OCI-LY7 (cell line): Measurements from ENCODE around the gene POLR2E. TPM values are rescaled to one million over a fixed set of nuclear protein-coding genes. Genes with fewer than 3 reads are reported as not detected.

Experiments used
- BruUV-seq: library from RNA; stranded (reverse); fragments of 400-500 nt; replicated peaks from 2 replicates; lab custom pipeline; 2021; lab: Mats Ljungman, UMichigan
- CTCF ChIA-PET: fragments of 300-600 bp; sonication (Branson Sonifier 250); formaldehyde crosslinking; loops from one replicate; lab custom pipeline; 2022; ENCODE audit warnings: antibody characterized with exemption; ENCODE audit not compliant: unreplicated experiment; lab: Charles Lee
- POLR2A ChIA-PET: fragments of 300-600 bp; sonication (Branson Sonifier 250); formaldehyde crosslinking; loops from one replicate; lab custom pipeline; 2022; ENCODE audit warnings: antibody characterized with exemption; lab: Charles Lee
- DNase-seq: peaks from one replicate; pipeline ENCODE4 v3.0.0-alpha.2; 2015; ENCODE audit warnings: low spot score
- H2AFZ ChIP-seq: fragments of 200-600 bp; sonication (generic), shearing (Covaris generic); 2 replicates; pipeline ENCODE4 v1.6.1; 2014; ENCODE audit warnings: mild to moderate bottlenecking, antibody characterized with exemption, low read length, moderate library complexity
- H3K27ac ChIP-seq: fragments of 200-600 bp; sonication (generic); 2 replicates; pipeline ENCODE4 v1.5.1; 2014; ENCODE audit warnings: mixed run types, low read depth, mild to moderate bottlenecking, moderate library complexity, low read length, inconsistent platforms; ENCODE audit not compliant: poor library complexity, severe bottlenecking
- H3K36me3 ChIP-seq: fragments of 200-600 bp; sonication (generic); 2 replicates; pipeline ENCODE4 v1.6.1; 2014; ENCODE audit warnings: mild to moderate bottlenecking, antibody characterized with exemption, low read length, moderate library complexity, mixed read lengths; ENCODE audit not compliant: insufficient read depth
- H3K4me1 ChIP-seq: fragments of 200-600 bp; sonication (generic); 2 replicates; pipeline ENCODE4 v1.5.1; 2014; ENCODE audit warnings: mild to moderate bottlenecking, low read length; ENCODE audit not compliant: insufficient read depth, poor library complexity, severe bottlenecking
- H3K4me2 ChIP-seq: fragments of 200-600 bp; sonication (generic); 2 replicates; pipeline ENCODE4 v1.6.1; 2014; ENCODE audit warnings: mild to moderate bottlenecking, low read length
- H3K4me3 ChIP-seq: fragments of 200-600 bp; sonication (generic); 2 replicates; pipeline ENCODE4 v1.5.1; 2014; ENCODE audit warnings: mild to moderate bottlenecking, low read depth, low read length; ENCODE audit not compliant: poor library complexity, severe bottlenecking
- H3K79me2 ChIP-seq: fragments of 200-600 bp; sonication (generic); 2 replicates; pipeline ENCODE4 v1.6.1; 2016; ENCODE audit warnings: low read depth, mild to moderate bottlenecking, low read length, moderate library complexity, mixed read lengths; ENCODE audit not compliant: insufficient read depth
- H3K9me2 ChIP-seq: fragments of 200-600 bp; sonication (generic); 2 replicates; pipeline ENCODE4 v1.6.1; 2016; ENCODE audit warnings: mild to moderate bottlenecking, low read length, mixed read lengths; ENCODE audit not compliant: insufficient read depth
- H3K9me3 ChIP-seq: fragments of 200-600 bp; sonication (generic); 2 replicates; pipeline ENCODE4 v1.6.1; 2014; ENCODE audit warnings: mild to moderate bottlenecking, mixed run types, low read length, mixed read lengths
- H4K20me1 ChIP-seq: fragments of 200-600 bp; sonication (generic); 2 replicates; pipeline ENCODE4 v1.6.1; 2014; ENCODE audit warnings: mild to moderate bottlenecking, antibody characterized with exemption, low read length, moderate library complexity, mixed read lengths; ENCODE audit not compliant: insufficient read depth
- EZH2phosphoT487 ChIP-seq: fragments of 200-600 bp; sonication (generic); IDR thresholded peaks from 2 replicates; pipeline ENCODE4 v1.6.1; 2018; ENCODE audit warnings: low read depth, borderline replicate concordance, mild to moderate bottlenecking, mixed run types, antibody characterized with exemption, low read length, moderate library complexity, mixed read lengths
- intact Hi-C: fragments of 100-400 bp; cut with micrococcal nuclease; formaldehyde crosslinking; loops from one replicate; pipeline ENCODE4 v1.10.0; 2022; ENCODE audit not compliant: unreplicated experiment
- total RNA-seq, 2 experiments: library from RNA; depleted of rRNA in 1 of 2; stranded (reverse); fragments of >200 nt in 1 of 2; shearing (Covaris generic) in 1 of 2; gene quantifications; 2 replicates each; pipeline ENCODE4 v1.2.3, GENCODE V29; 2014 to 2022
- TF ChIP-seq, protein P1 (sequence below): fragments of 200-600 bp; sonication (generic); conservative IDR thresholded peaks from 2 replicates; pipeline ENCODE4 v1.5.1; 2014; ENCODE audit warnings: mild to moderate bottlenecking, antibody characterized with exemption, low read length, moderate library complexity, mixed read lengths

Gene POLR2E
- total RNA-seq, 2 experiments from 2014 or later: 153 to 193 TPM

DNA sequence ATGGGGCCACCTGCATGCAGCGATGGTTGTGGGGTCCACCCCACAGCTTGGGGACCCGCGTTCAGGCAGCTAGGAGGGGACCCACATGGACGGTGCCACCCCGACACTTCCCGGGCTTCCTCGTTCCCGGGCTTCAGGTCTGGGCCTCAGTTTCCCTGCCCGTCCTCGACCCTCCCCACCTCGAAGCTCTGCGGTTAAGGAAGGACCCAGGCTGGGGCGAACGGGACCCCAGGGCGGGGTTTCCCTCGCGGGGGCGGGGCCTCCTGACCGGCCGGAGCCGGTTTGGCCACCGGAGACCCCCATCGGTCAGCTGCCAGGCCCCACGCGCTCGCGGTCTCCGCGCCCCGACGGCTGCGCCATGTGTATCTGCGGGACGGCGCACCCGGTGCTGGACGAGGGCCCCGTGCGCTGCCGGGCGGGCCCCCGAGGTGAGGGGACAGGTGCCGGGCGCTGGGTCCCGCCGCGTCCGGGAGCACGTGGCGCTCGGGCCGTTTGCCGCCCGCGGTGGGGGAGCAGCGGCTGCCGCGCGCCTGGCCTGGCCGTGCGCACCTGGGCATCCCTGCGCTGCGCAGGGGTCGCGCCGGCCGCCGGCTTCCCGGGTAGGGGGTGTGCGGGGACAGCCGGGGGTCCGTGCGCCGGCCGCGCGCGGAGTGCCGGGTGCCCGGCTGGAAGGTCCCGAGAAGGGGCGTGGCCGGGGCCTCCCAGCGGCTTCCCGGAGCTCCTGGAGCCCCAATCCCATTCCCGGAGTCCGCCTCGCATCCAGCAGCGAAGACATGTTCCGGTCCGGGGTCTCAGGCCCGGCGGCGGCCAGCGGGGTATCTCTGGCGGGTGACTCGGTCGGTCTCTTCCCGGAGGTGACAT, 24.0 kb downstream of the POLR2E start:
- Histone ChIP-seq H3K27ac (no peak overlapping the region), H4K20me1 (no peaks in the 10 kb centered on the region), H3K36me3 (peaks cover 68% of the 10 kb centered on the region), H3K9me3 (no peaks in the 10 kb centered on the region), H3K4me3 (no peak overlapping the region), H3K79me2 (peaks cover 32% of the 10 kb centered on the region), H3K4me2 (no peak overlapping the region), H2AFZ (no peak overlapping the region), H3K4me1 (peaks cover 53% of the 10 kb centered on the region), H3K9me2 (no peaks in the 10 kb centered on the region)
- no TSS peak for BruUV-seq
- CTCF ChIA-PET: no interaction called here
- POLR2A ChIA-PET: no interaction called here
- intact Hi-C loops: no loop called here
- DNase-seq: no peak
- TF ChIP-seq, protein P1, sequence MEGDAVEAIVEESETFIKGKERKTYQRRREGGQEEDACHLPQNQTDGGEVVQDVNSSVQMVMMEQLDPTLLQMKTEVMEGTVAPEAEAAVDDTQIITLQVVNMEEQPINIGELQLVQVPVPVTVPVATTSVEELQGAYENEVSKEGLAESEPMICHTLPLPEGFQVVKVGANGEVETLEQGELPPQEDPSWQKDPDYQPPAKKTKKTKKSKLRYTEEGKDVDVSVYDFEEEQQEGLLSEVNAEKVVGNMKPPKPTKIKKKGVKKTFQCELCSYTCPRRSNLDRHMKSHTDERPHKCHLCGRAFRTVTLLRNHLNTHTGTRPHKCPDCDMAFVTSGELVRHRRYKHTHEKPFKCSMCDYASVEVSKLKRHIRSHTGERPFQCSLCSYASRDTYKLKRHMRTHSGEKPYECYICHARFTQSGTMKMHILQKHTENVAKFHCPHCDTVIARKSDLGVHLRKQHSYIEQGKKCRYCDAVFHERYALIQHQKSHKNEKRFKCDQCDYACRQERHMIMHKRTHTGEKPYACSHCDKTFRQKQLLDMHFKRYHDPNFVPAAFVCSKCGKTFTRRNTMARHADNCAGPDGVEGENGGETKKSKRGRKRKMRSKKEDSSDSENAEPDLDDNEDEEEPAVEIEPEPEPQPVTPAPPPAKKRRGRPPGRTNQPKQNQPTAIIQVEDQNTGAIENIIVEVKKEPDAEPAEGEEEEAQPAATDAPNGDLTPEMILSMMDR: no peak
- no peak for TF ChIP-seq EZH2phosphoT487

DNA sequence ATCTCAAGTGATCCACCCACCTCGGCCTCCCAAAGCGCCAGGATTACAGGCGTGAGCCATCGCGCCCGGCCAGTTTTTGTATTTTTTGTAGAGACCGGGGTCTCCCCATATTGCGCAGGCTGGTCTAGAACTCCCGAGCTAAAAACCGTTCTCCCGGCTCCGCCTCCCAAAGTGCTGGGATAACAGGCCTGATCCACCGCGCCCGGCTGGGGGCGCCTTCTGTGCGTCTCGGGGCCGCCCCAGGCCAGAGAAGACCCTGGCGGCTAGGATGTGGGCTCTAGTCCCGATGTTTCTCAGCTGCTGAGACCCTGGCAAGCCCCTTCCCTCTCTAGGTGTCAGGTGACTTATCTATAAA, 24.6 kb downstream of the POLR2E start:
- H2AFZ ChIP-seq: no peak overlapping the region
- H3K9me3 ChIP-seq: no peaks in the 10 kb centered on the region
- CTCF ChIA-PET: no interaction called here
- H3K4me2 ChIP-seq: no peak overlapping the region
- no peak overlapping the region for H3K27ac ChIP-seq
- POLR2A ChIA-PET: no interaction called here
- H3K4me1 ChIP-seq: peaks cover 53% of the 10 kb centered on the region
- no peaks in the 10 kb centered on the region for H4K20me1 ChIP-seq
- TF ChIP-seq, protein P1: no peak
- TF ChIP-seq EZH2phosphoT487: no peak
- intact Hi-C loops: no loop called here
- DNase-seq: no peak
- H3K79me2 ChIP-seq: peaks cover 32% of the 10 kb centered on the region
- peaks cover 62% of the 10 kb centered on the region for H3K36me3 ChIP-seq
- H3K9me2 ChIP-seq: no peaks in the 10 kb centered on the region
- no peak overlapping the region for H3K4me3 ChIP-seq
- BruUV-seq: no TSS peak
